Measurements from ENCODE around the gene POP7.
A peak's percentile ranks its signal among the peaks of the same experiment; 100 is the strongest.

- TF ChIP-seq CTCF (IDR thresholded peaks at IDR 0.05) (peak; percentile 94), POLR2AphosphoS5 (IDR thresholded peaks at IDR 0.05; ENCODE audit: low read depth, low read length) (no peak; the same call in 1 of the 2 replicates), SIN3A (IDR thresholded peaks at IDR 0.05; ENCODE audit: borderline replicate concordance, insufficient read depth, low read depth, low read length) (no peak), REST (IDR thresholded peaks at IDR 0.05; ENCODE audit: insufficient read depth in 1 of 2, low read depth in 2 of 2, low read length in 1 of 2) (no peak), TCF7L2 (IDR thresholded peaks at IDR 0.05; ENCODE audit: low read depth, low read length) (no peak)
Observed at GRCh38 chr7:100691676-100692577, 14.0 kb upstream of the POP7 start.
